SW 1271 (cell line): Measurements from ENCODE around the gene C1orf146.
A peak's percentile ranks its signal among the peaks of the same experiment; 100 is the strongest.
"Not testable (repeated sequence)": the region's sequence is repeated elsewhere in the genome, so short reads cannot be mapped to it uniquely, and the experiment has no call there.

Experiments used
- DNase-seq, 2 experiments: peaks; one replicate each; lab custom pipeline; 2025; lab: John Stamatoyannopoulos, UW

Gene C1orf146

GRCh38 chr1:92217721-92218120, at the start of gene C1orf146:
C1orf146 (plus strand) TSS chr1:92217915; CDS start chr1:92231421, 13,506 bp downstream.
- DNase-seq = no peak

GRCh38 chr1:92168657-92169056, 49.1 kb upstream of the C1orf146 start:
- no peak for DNase-seq

- DNase-seq = no peak
Measured at GRCh38 chr1:92169214-92170005, 48.3 kb upstream of the C1orf146 start.

- peak in 1 of 2 experiments; percentile 51 for DNase-seq
Measured at GRCh38 chr1:92184632-92185031, 33.1 kb upstream of the C1orf146 start.

GRCh38 chr1:92186081-92186480, 31.6 kb upstream of the C1orf146 start:
- no peak for DNase-seq

- DNase-seq = no peak
Measured at GRCh38 chr1:92188436-92189255, 29.1 kb upstream of the C1orf146 start.

GRCh38 chr1:92191726-92192125, 26.0 kb upstream of the C1orf146 start:
- no peak for DNase-seq

GRCh38 chr1:92192246-92192645, 25.5 kb upstream of the C1orf146 start:
- DNase-seq = no peak

GRCh38 chr1:92194511-92194910, 23.2 kb upstream of the C1orf146 start:
- DNase-seq = no peak

- DNase-seq = no peak
Measured at GRCh38 chr1:92201973-92202372, 15.7 kb upstream of the C1orf146 start.

GRCh38 chr1:92203105-92203504, 14.6 kb upstream of the C1orf146 start:
- DNase-seq = no peak

- no peak for DNase-seq
Measured at GRCh38 chr1:92210701-92211100, 7.0 kb upstream of the C1orf146 start.

- DNase-seq = no peak
Measured at GRCh38 chr1:92211166-92211565, 6.5 kb upstream of the C1orf146 start.

- DNase-seq = no peak
Measured at GRCh38 chr1:92218559-92218958, 844 bp downstream of the C1orf146 start.

GRCh38 chr1:92219028-92219427, 1.3 kb downstream of the C1orf146 start:
- DNase-seq = no peak

GRCh38 chr1:92228401-92228800, 10.7 kb downstream of the C1orf146 start:
- no peak for DNase-seq

GRCh38 chr1:92230736-92231135, 13.0 kb downstream of the C1orf146 start:
- no peak for DNase-seq

- DNase-seq = no peak
Measured at GRCh38 chr1:92240034-92240433, 22.3 kb downstream of the C1orf146 start.

GRCh38 chr1:92244376-92244775, 26.7 kb downstream of the C1orf146 start:
- DNase-seq = no peak

GRCh38 chr1:92254714-92255113, 37.0 kb downstream of the C1orf146 start:
- DNase-seq = not testable (repeated sequence)

- DNase-seq = no peak
Measured at GRCh38 chr1:92259350-92259749, 41.6 kb downstream of the C1orf146 start.

- DNase-seq = no peak
Measured at GRCh38 chr1:92262516-92262915, 44.8 kb downstream of the C1orf146 start.

GRCh38 chr1:92273039-92273438, 55.3 kb downstream of the C1orf146 start:
- no peak for DNase-seq
